ENCODE measurements around the gene XRCC5. TPM values are rescaled to one million over a fixed set of nuclear protein-coding genes. Genes with fewer than 3 reads are reported as not detected.

XRCC5 gene
- total RNA-seq, 4 donors from 2014 or later, result 87.3 to 202 (median 170) TPM

DNA sequence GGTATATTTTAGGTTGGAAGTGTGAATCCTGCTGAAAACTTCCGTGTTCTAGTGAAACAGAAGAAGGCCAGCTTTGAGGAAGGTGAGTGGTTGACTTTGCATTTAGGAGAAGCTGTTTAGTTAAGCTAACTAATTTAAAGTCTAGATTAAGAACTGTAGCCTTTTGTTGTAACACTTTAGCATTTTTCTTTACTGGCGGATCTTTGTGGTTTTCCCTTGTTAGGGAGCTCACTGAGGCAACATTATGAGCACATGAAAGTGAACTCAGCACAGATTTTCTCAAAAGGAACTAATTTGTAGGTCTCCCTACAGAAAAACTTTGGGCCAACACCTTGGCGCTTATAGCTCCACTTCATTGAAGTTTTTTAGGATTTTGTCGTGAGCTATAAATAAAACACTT, 52.8 kb downstream of the XRCC5 start:
- Histone ChIP-seq H3K9me3 (no peaks in the 10 kb centered on the region), H3K36me3 (peaks cover 5 to 92% (median 36%) of the 10 kb centered on the region in 3 donors), H3K4me1 (no peaks in the 10 kb centered on the region), H3K4me3 (no peak overlapping the region), H3K27me3 (no peaks in the 10 kb centered on the region), H3K27ac (no peak overlapping the region)
- TF ChIP-seq CTCF (IDR thresholded peaks at IDR 0.05) (no peak), POLR2A (IDR thresholded peaks at IDR 0.05) (no peak)
- intact Hi-C loops (cut with DNase I), result no loop called here
- 89 to 93% methylated on average over 4 of the region's 4 CpGs for WGBS, 2 donors
- DNase-seq, result no peak

- Histone ChIP-seq H3K4me1 (no peaks in the 10 kb centered on the region), H3K9me3 (no peaks in the 10 kb centered on the region), H3K4me3 (no peak overlapping the region), H3K27ac (no peak overlapping the region), H3K36me3 (peaks cover 5 to 93% (median 43%) of the 10 kb centered on the region in 3 donors), H3K27me3 (no peaks in the 10 kb centered on the region)
- DNase-seq, result no peak
- intact Hi-C loops (cut with DNase I), result no loop called here
- TF ChIP-seq POLR2A (IDR thresholded peaks at IDR 0.05) (no peak), CTCF (IDR thresholded peaks at IDR 0.05) (no peak)
- WGBS, 2 donors, result 94 to 100% methylated on average over 2 to 3 of the region's 4 CpGs
Measured at GRCh38 chr2:216163518-216163917, 54.4 kb downstream of the XRCC5 start.

DNA sequence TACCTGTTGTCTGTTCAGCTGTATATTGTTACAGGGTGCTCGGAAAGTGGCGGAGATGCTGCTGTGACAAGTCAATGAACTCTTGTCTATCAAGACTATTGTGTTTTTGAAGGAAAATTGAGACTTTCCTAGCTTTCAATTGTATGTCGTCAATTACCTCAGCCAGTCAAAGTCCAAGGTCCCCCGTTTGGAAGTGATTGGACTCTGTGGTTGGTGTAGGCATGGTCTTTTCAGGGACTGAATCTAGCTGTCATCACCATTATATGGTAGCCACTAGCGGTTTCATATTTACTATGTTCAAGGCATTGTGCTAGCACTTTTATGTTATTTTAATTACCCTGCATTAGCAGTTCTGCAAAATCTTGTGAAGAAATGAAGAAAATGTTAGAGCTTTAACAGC, 54.9 kb downstream of the XRCC5 start:
- Histone ChIP-seq H3K27me3 (no peaks in the 10 kb centered on the region), H3K36me3 (peaks cover 5 to 97% (median 48%) of the 10 kb centered on the region in 3 donors), H3K4me3 (no peak overlapping the region), H3K9me3 (no peaks in the 10 kb centered on the region), H3K27ac (no peak overlapping the region), H3K4me1 (no peaks in the 10 kb centered on the region)
- DNase-seq, result no peak
- intact Hi-C loops (cut with DNase I), result no loop called here
- TF ChIP-seq POLR2A (IDR thresholded peaks at IDR 0.05) (no peak), CTCF (IDR thresholded peaks at IDR 0.05) (no peak)
- 89 to 94% methylated on average over 5 of the region's 5 CpGs for WGBS, 2 donors

DNA sequence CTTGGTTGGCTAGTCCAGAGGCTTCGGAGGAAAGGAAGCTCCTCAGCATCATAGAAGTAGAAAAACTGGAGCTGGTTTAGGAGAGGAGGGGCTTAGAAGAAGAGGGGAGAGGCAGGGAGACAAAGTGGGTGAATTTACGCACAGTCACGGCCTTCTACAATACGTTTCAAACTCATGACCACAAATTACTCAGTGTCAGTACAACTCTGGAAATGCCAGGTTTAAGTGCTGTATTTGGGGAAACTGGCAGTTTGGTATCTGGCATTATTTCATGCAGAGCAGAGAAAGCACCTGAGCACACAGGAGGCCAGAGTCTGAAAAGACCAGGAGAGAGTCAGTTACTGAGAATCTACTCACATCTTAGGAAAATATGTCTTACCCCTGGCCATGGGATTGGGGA, 55.4 kb downstream of the XRCC5 start:
- Histone ChIP-seq H3K36me3 (peaks cover 5 to 97% (median 52%) of the 10 kb centered on the region in 3 donors), H3K4me3 (no peak overlapping the region), H3K27me3 (no peaks in the 10 kb centered on the region), H3K9me3 (no peaks in the 10 kb centered on the region), H3K27ac (no peak overlapping the region), H3K4me1 (no peaks in the 10 kb centered on the region)
- WGBS, 2 donors, result 86 to 91% methylated on average over 4 of the region's 4 CpGs
- intact Hi-C loops (cut with DNase I), result no loop called here
- DNase-seq, result no peak
- TF ChIP-seq POLR2A (IDR thresholded peaks at IDR 0.05), result no peak

DNA sequence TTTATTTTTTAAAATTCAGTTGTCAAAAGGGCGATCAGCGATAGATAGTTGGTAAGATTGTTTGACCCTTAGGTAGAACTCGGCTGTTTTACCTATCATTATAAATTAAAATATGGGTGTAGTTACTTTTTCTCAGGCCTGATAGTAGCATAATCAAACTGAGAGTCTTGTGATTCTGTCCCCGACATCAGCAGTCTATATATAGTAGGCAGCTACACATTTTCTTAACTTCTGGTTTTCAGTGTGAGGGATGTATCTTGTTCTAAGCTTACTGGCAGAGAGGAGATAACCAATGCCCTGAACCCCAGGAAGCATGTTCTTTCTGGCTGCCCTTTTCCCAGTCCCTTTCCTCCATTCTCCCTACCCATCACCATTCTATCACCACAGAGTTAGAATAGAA, 56.6 kb downstream of the XRCC5 start:
- no peak overlapping the region for H3K4me3 ChIP-seq
- DNase-seq, result no peak
- no peaks in the 10 kb centered on the region for H3K4me1 ChIP-seq
- no peak overlapping the region for H3K27ac ChIP-seq
- TF ChIP-seq CTCF (IDR thresholded peaks at IDR 0.05), result no peak
- TF ChIP-seq POLR2A (IDR thresholded peaks at IDR 0.05), result no peak
- WGBS, 2 donors, result 90 to 95% methylated on average over 4 of the region's 4 CpGs
- H3K36me3 ChIP-seq, result peaks cover 5 to 97% (median 51%) of the 10 kb centered on the region in 3 donors
- no peaks in the 10 kb centered on the region for H3K9me3 ChIP-seq
- intact Hi-C loops (cut with DNase I), result no loop called here
- no peaks in the 10 kb centered on the region for H3K27me3 ChIP-seq

- H3K27me3 ChIP-seq, result no peaks in the 10 kb centered on the region
- no peaks in the 10 kb centered on the region for H3K4me1 ChIP-seq
- H3K27ac ChIP-seq, result no peak overlapping the region
- TF ChIP-seq CTCF (IDR thresholded peaks at IDR 0.05) (no peak), POLR2A (IDR thresholded peaks at IDR 0.05) (no peak)
- WGBS, 2 donors, result 97% methylated on average over 3 of the region's 3 CpGs
- intact Hi-C loops (cut with DNase I), result no loop called here
- no peaks in the 10 kb centered on the region for H3K9me3 ChIP-seq
- H3K4me3 ChIP-seq, result no peak overlapping the region
- DNase-seq, result no peak
- peaks cover 0 to 97% (median 23%) of the 10 kb centered on the region in 3 donors for H3K36me3 ChIP-seq
Measured at GRCh38 chr2:216169087-216169486, 59.9 kb downstream of the XRCC5 start.
